K562 (cell line): Measurements from ENCODE around the gene S100A10. TPM values are rescaled to one million over a fixed set of nuclear protein-coding genes. Genes with fewer than 3 reads are reported as not detected.
A peak's percentile ranks its signal among the peaks of the same experiment; 100 is the strongest.

ENCODE experiments used
- ATAC-seq: fragments of 200-7000 bp; cut with Tn5 transposase; 3 replicates; pipeline ENCODE4 v1.9.1; 2020; ENCODE audit warnings: moderate library complexity
- BruUV-seq: library from RNA; stranded (reverse); fragments of 400-500 nt; replicated peaks from 2 replicates; lab custom pipeline; 2021; lab: Mats Ljungman, UMichigan
- CTCF ChIA-PET: fragments of 300-600 bp; formaldehyde crosslinking; extraction: SDS; loops from one replicate; lab custom pipeline; 2021; ENCODE audit warnings: low intra/inter-chr PET ratio; lab: Yijun Ruan, JAX
- POLR2A ChIA-PET: fragments of 300-600, 350-650 bp; sonication (Branson Sonifier 250); formaldehyde crosslinking; extraction: SDS; loops from one replicate; lab custom pipeline; 2021; ENCODE audit warnings: antibody characterized with exemption, inconsistent platforms; lab: Yijun Ruan, JAX
- DNase-seq, 4 experiments: peaks; one replicate each; pipeline versions ENCODE4 v3.0.0 to v3.0.0-alpha.2; 2011 to 2018; ENCODE audit warnings: low spot score in 3 of 4, mixed read lengths in 3 of 4; ENCODE audit errors: extremely low read depth in 1 of 4
- FAIRE-seq: peaks from 2 replicates; lab custom pipeline; 2011; peaks lifted over from hg19 to GRCh38; lab: Jason Lieb, UNC
- H2AFZ ChIP-seq: 2 replicates; pipeline ENCODE4 v1.6.0; 2011; ENCODE audit warnings: low read depth, low read length, control low read depth, inconsistent platforms
- H3K27ac ChIP-seq: fragments of 200-600 bp; 3 replicates; pipeline ENCODE4 v1.8.0; 2011; ENCODE audit warnings: low read depth, mild to moderate bottlenecking, control low read depth, inconsistent platforms, low read length, moderate library complexity, mixed read lengths; ENCODE audit errors: extremely low read depth
- H3K27me3 ChIP-seq, 2 experiments: fragments of 300-600 bp in 1 of 2; 2 replicates in 1 of 2; 3 replicates in 1 of 2; pipeline versions ENCODE4 v1.6.0 to v1.8.0; 2011; ENCODE audit warnings: inconsistent platforms in 2 of 2, low read length in 2 of 2, mild to moderate bottlenecking in 1 of 2, mixed read lengths in 1 of 2, moderate library complexity in 1 of 2; ENCODE audit not compliant: control insufficient read depth in 2 of 2, insufficient read depth in 2 of 2
- H3K36me3 ChIP-seq: fragments of 300-600 bp; 3 replicates; pipeline ENCODE4 v1.8.0; 2011; ENCODE audit warnings: mild to moderate bottlenecking, low read length, inconsistent platforms; ENCODE audit not compliant: control insufficient read depth, insufficient read depth
- H3K4me1 ChIP-seq, 2 experiments: fragments of 200-600 bp in 1 of 2; replicated peaks in 1 of 2; 2 replicates in 1 of 2; 3 replicates in 1 of 2; pipeline versions ENCODE4 v1.5.1 to v1.8.0; 2011; ENCODE audit warnings: inconsistent platforms in 2 of 2, low read length in 2 of 2, mild to moderate bottlenecking in 1 of 2, mixed read lengths in 1 of 2, moderate library complexity in 1 of 2; ENCODE audit not compliant: control insufficient read depth in 2 of 2, insufficient read depth in 2 of 2
- H3K4me2 ChIP-seq: 2 replicates; pipeline ENCODE4 v1.6.1; 2011; ENCODE audit warnings: low read length, control low read depth, inconsistent platforms, mixed read lengths; ENCODE audit not compliant: insufficient read depth
- H3K4me3 ChIP-seq: fragments of 200-600 bp; sonication (generic), shearing (Covaris generic); 2 replicates; pipeline ENCODE4 v1.5.1; 2016; ENCODE audit warnings: control low read depth, inconsistent platforms
- H3K79me2 ChIP-seq: fragments of 200-600 bp; 3 replicates; pipeline ENCODE4 v1.8.0; 2011; ENCODE audit warnings: low read length, inconsistent platforms; ENCODE audit not compliant: control insufficient read depth, insufficient read depth
- H3K9ac ChIP-seq, 2 experiments: 2 replicates each; pipeline versions ENCODE4 v1.6.0 to v1.6.1; 2011; ENCODE audit warnings: low read depth in 2 of 2, low read length in 2 of 2, control low read depth in 1 of 2, inconsistent platforms in 1 of 2, mild to moderate bottlenecking in 1 of 2, mixed read lengths in 1 of 2; ENCODE audit not compliant: insufficient read depth in 1 of 2
- H3K9me1 ChIP-seq: one replicate; pipeline ENCODE4 v1.6.0; 2011; ENCODE audit warnings: inconsistent platforms, mild to moderate bottlenecking, low read length, moderate library complexity; ENCODE audit not compliant: control insufficient read depth, insufficient read depth
- H3K9me3 ChIP-seq: replicated peaks from 2 replicates; pipeline ENCODE4 v1.5.1; 2011; ENCODE audit warnings: low read depth, low read length, inconsistent platforms; ENCODE audit not compliant: control insufficient read depth, insufficient read depth
- H4K20me1 ChIP-seq: replicated peaks from 2 replicates; pipeline ENCODE4 v1.6.1; 2011; ENCODE audit warnings: low read length, inconsistent platforms, mixed read lengths; ENCODE audit not compliant: control insufficient read depth, insufficient read depth
- COPS2 ChIP-seq: fragments of 450-650 bp; conservative IDR thresholded peaks from 2 replicates; pipeline ENCODE4 v1.6.1; 2016; ENCODE audit warnings: mild to moderate bottlenecking, moderate library complexity
- ELF1 ChIP-seq: fragments of 200-800 bp; sonication (Bioruptor generic); IDR thresholded peaks from 2 replicates; pipeline ENCODE4 v1.6.1; 2016; ENCODE audit warnings: missing genetic modification characterization, missing compliant biosample characterization
- ESRRA ChIP-seq: fragments of 450-650 bp; IDR thresholded peaks from 2 replicates; pipeline ENCODE4 v1.6.1; 2014; ENCODE audit warnings: low read depth, mild to moderate bottlenecking, moderate library complexity, borderline replicate concordance
- HDAC2 ChIP-seq: fragments of 450-650 bp; IDR thresholded peaks from 2 replicates; pipeline ENCODE4 v1.6.1; 2016; ENCODE audit warnings: mild to moderate bottlenecking
- JUN ChIP-seq, 2 experiments: sonication (generic) in 1 of 2; formaldehyde crosslinking in 1 of 2; IDR thresholded peaks; 2 replicates each; pipeline versions ENCODE4 v1.6.1 to v1.8.0; 2012 to 2022; ENCODE audit warnings: borderline replicate concordance in 2 of 2, mild to moderate bottlenecking in 2 of 2, improper control_type of control experiment in 1 of 2, low read depth in 1 of 2, low read length in 1 of 2, missing genetic modification reagents in 1 of 2
- NFYB ChIP-seq: IDR thresholded peaks from 2 replicates; pipeline ENCODE4 v1.6.1; 2011; ENCODE audit warnings: mild to moderate bottlenecking, moderate library complexity; ENCODE audit not compliant: insufficient read length; ENCODE audit errors: extremely low read depth
- POLR2G ChIP-seq: fragments of 200-400 bp; formaldehyde crosslinking; IDR thresholded peaks from 2 replicates; pipeline ENCODE4 v1.6.1; 2017; ENCODE audit warnings: low read depth, mild to moderate bottlenecking, antibody characterized with exemption, low read length, moderate library complexity
- TCF3 ChIP-seq: sonication (generic); formaldehyde crosslinking; IDR thresholded peaks from 2 replicates; pipeline ENCODE4 v1.4.0; 2020; ENCODE audit warnings: mild to moderate bottlenecking, missing genetic modification reagents
- ZNF253 ChIP-seq: fragments of 250-450 bp; sonication (Bioruptor Pico); conservative IDR thresholded peaks from 2 replicates; pipeline ENCODE4 v1.6.1; 2021; ENCODE audit warnings: mild to moderate bottlenecking
- WGBS: fragments of 100-300 bp; shearing (Covaris generic); methylation state at CpG from one replicate; pipeline ENCODE4 v1.1.6; 2016; ENCODE audit warnings: low coverage, mixed read lengths; ENCODE audit not compliant: insufficient coverage; ENCODE audit errors: missing lambda C conversion rate; 5-methylcytosine and 5-hydroxymethylcytosine counted together
- in situ Hi-C: fragments of 300-500 bp; cut with MboI; formaldehyde crosslinking; loops from 4 replicates; pipeline ENCODE4 v1.15.0; 2018; ENCODE audit warnings: inconsistent platforms, mixed read lengths
- intact Hi-C: fragments of 100-400 bp; cut with micrococcal nuclease; formaldehyde crosslinking; loops from 2 replicates; pipeline ENCODE4 v1.14.2; 2022
- polyA plus RNA-seq, 8 experiments: library from polyadenylated mRNA; depleted of rRNA in 4 of 8; stranded (reverse) in 5 of 8; unstranded in 3 of 8; fragments of >200 nt; fragmentation: Nextera tagmentation in 2 of 8; fragmentation: Illumina TruSeq in 1 of 8; extraction: Ambion mirVana in 2 of 8; extraction: Trizol in 1 of 8; gene quantifications; 2 replicates each; pipeline versions ENCODE4 v1.2.1 to v1.2.3, GENCODE V29; 2011 to 2014; ENCODE audit warnings: inconsistent platforms in 1 of 8, missing spikeins in 1 of 8
- total RNA-seq, 7 experiments: library from RNA; depleted of rRNA in 6 of 7; stranded (reverse); fragments of >200 nt in 6 of 7; fragmentation: Illumina TruSeq in 2 of 7; extraction: Trizol in 2 of 7; gene quantifications; 2 replicates each; pipeline versions ENCODE4 v1.2.1 to v1.2.3, GENCODE V29; 2011 to 2021; ENCODE audit warnings: low replicate concordance in 1 of 7
- TF ChIP-seq, protein P1 (sequence below): fragments of 250-450 bp; sonication (Bioruptor Pico); IDR thresholded peaks from 2 replicates; pipeline ENCODE4 v1.4.0; 2020; ENCODE audit warnings: borderline replicate concordance
- TF ChIP-seq, protein P2 (sequence below): sonication (generic); formaldehyde crosslinking; IDR thresholded peaks from 2 replicates; pipeline ENCODE4 v1.4.0; 2020; ENCODE audit warnings: mild to moderate bottlenecking, missing genetic modification reagents

The S100A10 gene
- total and polyA plus RNA-seq, 9 of the 15 experiments (the other 6 are each of a cell fraction or from before 2014, with no cell fraction given) = 0.32 to 1.6 (median 0.50) TPM; not detected in 3

DNA sequence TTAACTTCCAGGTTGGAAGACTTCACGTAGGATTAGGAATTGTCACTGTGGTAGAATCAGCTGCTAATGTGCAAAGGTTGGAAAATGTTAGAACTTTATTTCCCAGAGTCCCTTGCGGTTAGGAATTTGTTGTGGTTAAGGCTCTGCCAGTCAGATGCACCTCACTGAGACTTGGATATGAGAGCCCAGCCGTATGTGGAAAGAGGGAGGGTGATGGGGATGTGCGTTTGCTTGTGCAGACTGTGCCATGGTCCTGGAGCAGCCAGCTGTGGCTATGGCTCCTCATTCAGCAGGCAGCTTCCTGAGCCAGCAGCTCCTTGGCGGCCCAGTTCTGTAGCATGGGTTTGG lies 12.5 kb downstream of the S100A10 start:
- H3K4me1 ChIP-seq = peaks cover 7 to 17% of the 10 kb centered on the region in 2 experiments; a peak in 3 of 5 replicates
- in situ Hi-C loops = no loop called here
- POLR2A ChIA-PET = no interaction called here

GRCh38 chr1:151980287-151981177 lies 13.1 kb downstream of the S100A10 start:
- H3K9me3 ChIP-seq = no peaks in the 10 kb centered on the region
- CTCF ChIA-PET = no interaction called here
- H2AFZ ChIP-seq = no peak overlapping the region
- WGBS = 3% methylated on average over 5 of the region's 5 CpGs
- no TSS peak for BruUV-seq
- H3K4me3 ChIP-seq = no peak overlapping the region
- no peak overlapping the region for H3K27ac ChIP-seq
- no peak overlapping the region for H3K4me2 ChIP-seq
- no peak overlapping the region for H3K9ac ChIP-seq
- ATAC-seq (no peak), FAIRE-seq (no peak), DNase-seq (no peak)
- POLR2A ChIA-PET = interaction anchor here (0.8 kb wide), 1 partner anchor 10 kb away, joined by 3 read pairs; no protein-coding TSS in a partner anchor
- intact Hi-C loops = no loop called here
- no peaks in the 10 kb centered on the region for H4K20me1 ChIP-seq
- peaks cover 12 to 25% of the 10 kb centered on the region in 2 experiments for H3K27me3 ChIP-seq
- H3K9me1 ChIP-seq = no peaks in the 10 kb centered on the region
- no peaks in the 10 kb centered on the region for H3K36me3 ChIP-seq
- in situ Hi-C loops = no loop called here
- peaks cover 7 to 23% of the 10 kb centered on the region in 2 experiments; a peak in 3 of 5 replicates for H3K4me1 ChIP-seq
- H3K79me2 ChIP-seq = no peaks in the 10 kb centered on the region
- TF ChIP-seq, protein P1, sequence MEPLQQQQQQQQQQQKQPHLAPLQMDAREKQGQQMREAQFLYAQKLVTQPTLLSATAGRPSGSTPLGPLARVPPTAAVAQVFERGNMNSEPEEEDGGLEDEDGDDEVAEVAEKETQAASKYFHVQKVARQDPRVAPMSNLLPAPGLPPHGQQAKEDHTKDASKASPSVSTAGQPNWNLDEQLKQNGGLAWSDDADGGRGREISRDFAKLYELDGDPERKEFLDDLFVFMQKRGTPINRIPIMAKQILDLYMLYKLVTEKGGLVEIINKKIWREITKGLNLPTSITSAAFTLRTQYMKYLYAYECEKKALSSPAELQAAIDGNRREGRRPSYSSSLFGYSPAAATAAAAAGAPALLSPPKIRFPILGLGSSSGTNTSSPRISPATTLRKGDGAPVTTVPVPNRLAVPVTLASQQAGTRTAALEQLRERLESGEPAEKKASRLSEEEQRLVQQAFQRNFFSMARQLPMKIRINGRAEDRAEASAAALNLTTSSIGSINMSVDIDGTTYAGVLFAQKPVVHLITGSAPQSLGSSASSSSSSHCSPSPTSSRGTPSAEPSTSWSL (CRISPR knock-in tag) = no peak
- no peak for TF ChIP-seq ELF1 (tag)
- TF ChIP-seq COPS2 = no peak
- no peak for TF ChIP-seq JUN (IDR thresholded peaks at IDR 0.05; ENCODE audit: borderline replicate concordance, low read depth, low read length)
- TF ChIP-seq JUN (CRISPR knock-in tag; IDR thresholded peaks at IDR 0.05; ENCODE audit: borderline replicate concordance) = no peak
- TF ChIP-seq TCF3 (CRISPR knock-in tag) = no peak
- TF ChIP-seq, protein P2, sequence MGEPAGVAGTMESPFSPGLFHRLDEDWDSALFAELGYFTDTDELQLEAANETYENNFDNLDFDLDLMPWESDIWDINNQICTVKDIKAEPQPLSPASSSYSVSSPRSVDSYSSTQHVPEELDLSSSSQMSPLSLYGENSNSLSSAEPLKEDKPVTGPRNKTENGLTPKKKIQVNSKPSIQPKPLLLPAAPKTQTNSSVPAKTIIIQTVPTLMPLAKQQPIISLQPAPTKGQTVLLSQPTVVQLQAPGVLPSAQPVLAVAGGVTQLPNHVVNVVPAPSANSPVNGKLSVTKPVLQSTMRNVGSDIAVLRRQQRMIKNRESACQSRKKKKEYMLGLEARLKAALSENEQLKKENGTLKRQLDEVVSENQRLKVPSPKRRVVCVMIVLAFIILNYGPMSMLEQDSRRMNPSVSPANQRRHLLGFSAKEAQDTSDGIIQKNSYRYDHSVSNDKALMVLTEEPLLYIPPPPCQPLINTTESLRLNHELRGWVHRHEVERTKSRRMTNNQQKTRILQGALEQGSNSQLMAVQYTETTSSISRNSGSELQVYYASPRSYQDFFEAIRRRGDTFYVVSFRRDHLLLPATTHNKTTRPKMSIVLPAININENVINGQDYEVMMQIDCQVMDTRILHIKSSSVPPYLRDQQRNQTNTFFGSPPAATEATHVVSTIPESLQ = no peak
- TF ChIP-seq POLR2G = no peak
- TF ChIP-seq ZNF253 = no peak

More for the DNA sequence above, 12.5 kb downstream of the S100A10 start:
- no peak for FAIRE-seq
- H3K4me2 ChIP-seq = no peak overlapping the region
- no peaks in the 10 kb centered on the region for H3K79me2 ChIP-seq
- no peak for DNase-seq
- CTCF ChIA-PET = no interaction called here
- WGBS = 11% methylated on average over 5 of the region's 5 CpGs
- H2AFZ ChIP-seq = no peak overlapping the region
- H3K9me3 ChIP-seq = no peaks in the 10 kb centered on the region
- peaks cover 12 to 30% of the 10 kb centered on the region in 2 experiments for H3K27me3 ChIP-seq
- H3K9ac ChIP-seq = no peak overlapping the region
- H3K9me1 ChIP-seq = no peaks in the 10 kb centered on the region
- intact Hi-C loops = no loop called here
- no peak overlapping the region for H3K27ac ChIP-seq
- TF ChIP-seq NFYB = no peak
- TF ChIP-seq ESRRA = peak; percentile 74; the same call in 1 of the 2 replicates
- no peak for TF ChIP-seq HDAC2
- ATAC-seq = no peak
- no peak overlapping the region for H3K4me3 ChIP-seq
- H3K36me3 ChIP-seq = no peaks in the 10 kb centered on the region
- BruUV-seq = no TSS peak
- no peaks in the 10 kb centered on the region for H4K20me1 ChIP-seq
